Urinary bladder (tissue), 4 donors: ENCODE data around the gene TMLHE. TPM values are rescaled to one million over a fixed set of nuclear protein-coding genes. Genes with fewer than 3 reads are reported as not detected.
"Not testable (repeated sequence)": the region's sequence is repeated elsewhere in the genome, so short reads cannot be mapped to it uniquely, and the experiment has no call there.

Source experiments
- DNase-seq: peaks from one replicate; pipeline ENCODE4 v3.0.0-alpha.2; 2015; ENCODE audit errors: extremely low spot score
- H3K27ac ChIP-seq: one replicate; pipeline ENCODE4 v1.5.1; 2013; ENCODE audit warnings: low read depth, mild to moderate bottlenecking, moderate library complexity
- H3K36me3 ChIP-seq: one replicate; pipeline ENCODE4 v1.6.1; 2013; ENCODE audit warnings: mild to moderate bottlenecking, moderate library complexity; ENCODE audit not compliant: insufficient read depth
- H3K4me1 ChIP-seq: one replicate; pipeline ENCODE4 v1.6.1; 2013; ENCODE audit warnings: mild to moderate bottlenecking, moderate library complexity; ENCODE audit not compliant: insufficient read depth
- H3K4me3 ChIP-seq: one replicate; pipeline ENCODE4 v1.5.1; 2013; ENCODE audit warnings: low read depth, low read length
- WGBS: extraction: QIAGEN DNeasy Blood & Tissue Kit; methylation state at CpG from one replicate; pipeline ENCODE4 v1.1.7; 2013; 5-methylcytosine and 5-hydroxymethylcytosine counted together
- polyA plus RNA-seq: library from polyadenylated mRNA; stranded (reverse); fragments of 200-250 nt; gene quantifications from one replicate; pipeline ENCODE4 v1.2.3, GENCODE V29; 2013
- total RNA-seq: library from RNA; depleted of rRNA; stranded (reverse); fragments of >200 nt; gene quantifications from one replicate; pipeline ENCODE4 v1.2.3, GENCODE V29; 2014
- donor health status: healthy with polysubstance abuse.
- donor health status: healthy.

The TMLHE gene
- total and polyA plus RNA-seq, 2 donors: 12.5 to 28.1 TPM

- Histone ChIP-seq H3K27ac (no peak overlapping the region), H3K4me1 (no peaks in the 10 kb centered on the region), H3K36me3 (no peaks in the 10 kb centered on the region), H3K4me3 (no peak overlapping the region)
- DNase-seq: no peak
These were observed 20.4 kb downstream of the TMLHE start for GRCh38 chrX:155592331-155592730.

GRCh38 chrX:155577682-155578081 lies 35.1 kb downstream of the TMLHE start:
- WGBS: 94% methylated on average over 2 of the region's 2 CpGs

GRCh38 chrX:155563099-155563498 lies 49.7 kb downstream of the TMLHE start:
- DNase-seq: no peak
- WGBS: no CpG with 5 or more reads among the region's 1 CpG

More at GRCh38 chrX:155577682-155578081, 35.1 kb downstream of the TMLHE start:
- Histone ChIP-seq H3K27ac (no peak overlapping the region), H3K4me3 (no peak overlapping the region), H3K36me3 (no peaks in the 10 kb centered on the region), H3K4me1 (no peaks in the 10 kb centered on the region)
- no peak for DNase-seq

GRCh38 chrX:155544881-155545280 lies 67.9 kb downstream of the TMLHE start:
- WGBS: 47% methylated on average over 2 of the region's 2 CpGs
- no peaks in the 10 kb centered on the region for H3K4me1 ChIP-seq
- no peak overlapping the region for H3K27ac ChIP-seq
- peaks cover 1% of the 10 kb centered on the region for H3K36me3 ChIP-seq
- no peak for DNase-seq
- H3K4me3 ChIP-seq: no peak overlapping the region

More at GRCh38 chrX:155563099-155563498, 49.7 kb downstream of the TMLHE start:
- Histone ChIP-seq H3K36me3 (no peaks in the 10 kb centered on the region), H3K4me3 (no peak overlapping the region), H3K4me1 (no peaks in the 10 kb centered on the region), H3K27ac (no peak overlapping the region)

GRCh38 chrX:155535866-155536265 lies 76.9 kb downstream of the TMLHE start:
- H3K27ac ChIP-seq: no peak overlapping the region
- H3K4me3 ChIP-seq: no peak overlapping the region
- no peaks in the 10 kb centered on the region for H3K4me1 ChIP-seq

GRCh38 chrX:155534800-155535199 lies 78.0 kb downstream of the TMLHE start:
- Histone ChIP-seq H3K4me3 (no peak overlapping the region), H3K36me3 (no peaks in the 10 kb centered on the region), H3K4me1 (no peaks in the 10 kb centered on the region), H3K27ac (no peak overlapping the region)
- no peak for DNase-seq

More at GRCh38 chrX:155535866-155536265, 76.9 kb downstream of the TMLHE start:
- DNase-seq: no peak
- H3K36me3 ChIP-seq: no peaks in the 10 kb centered on the region
- 100% methylated on average over 1 of the region's 1 CpG for WGBS

GRCh38 chrX:155527023-155527422 lies 85.7 kb downstream of the TMLHE start:
- not testable (repeated sequence) for H3K36me3 ChIP-seq, H3K27ac ChIP-seq, H3K4me3 ChIP-seq, DNase-seq, H3K4me1 ChIP-seq
- WGBS: 99% methylated on average over 2 of the region's 2 CpGs

GRCh38 chrX:155514225-155514624 lies 98.5 kb downstream of the TMLHE start:
- peaks cover 1% of the 10 kb centered on the region for H3K36me3 ChIP-seq
- H3K4me1 ChIP-seq: no peaks in the 10 kb centered on the region
- DNase-seq: no peak
- no peak overlapping the region for H3K27ac ChIP-seq
- H3K4me3 ChIP-seq: no peak overlapping the region

GRCh38 chrX:155505296-155505695 lies 107.5 kb downstream of the TMLHE start:
- DNase-seq: no peak
- H3K27ac ChIP-seq: no peak overlapping the region
- H3K36me3 ChIP-seq: no peaks in the 10 kb centered on the region
- no peaks in the 10 kb centered on the region for H3K4me1 ChIP-seq
- H3K4me3 ChIP-seq: no peak overlapping the region

GRCh38 chrX:155495134-155495533 lies 117.6 kb downstream of the TMLHE start:
- H3K36me3 ChIP-seq, H3K4me3 ChIP-seq, H3K4me1 ChIP-seq, DNase-seq, H3K27ac ChIP-seq: not testable (repeated sequence)
- WGBS: no CpG with 5 or more reads among the region's 2 CpGs

GRCh38 chrX:155491421-155491820 lies 121.3 kb downstream of the TMLHE start:
- H3K36me3 ChIP-seq, H3K27ac ChIP-seq, DNase-seq, H3K4me3 ChIP-seq, H3K4me1 ChIP-seq: not testable (repeated sequence)
- WGBS: 50% methylated on average over 1 of the region's 3 CpGs

GRCh38 chrX:155477136-155477535 lies 135.6 kb downstream of the TMLHE start:
- not testable (repeated sequence) for H3K4me1 ChIP-seq, H3K36me3 ChIP-seq, DNase-seq, H3K27ac ChIP-seq, H3K4me3 ChIP-seq
- WGBS: no CpG with 5 or more reads among the region's 7 CpGs

GRCh38 chrX:155466269-155466938 lies 146.3 kb downstream of the TMLHE start:
- not testable (repeated sequence) for H3K36me3 ChIP-seq, H3K4me3 ChIP-seq, H3K27ac ChIP-seq, DNase-seq, H3K4me1 ChIP-seq
- no CpG with 5 or more reads among the region's 9 CpGs for WGBS

GRCh38 chrX:155460501-155460900 lies 152.3 kb downstream of the TMLHE start:
- H3K4me3 ChIP-seq, H3K27ac ChIP-seq, DNase-seq, H3K4me1 ChIP-seq, H3K36me3 ChIP-seq: not testable (repeated sequence)
- no CpG with 5 or more reads among the region's 8 CpGs for WGBS

- no CpG with 5 or more reads among the region's 51 CpGs for WGBS
These were observed 154.3 kb downstream of the TMLHE start, which contains the start of gene F8A3 for GRCh38 chrX:155458471-155458870. Gene F8A3, minus strand, starts transcription at chrX:155458620. Its CDS starts 20 bp downstream, at chrX:155458600.

More at GRCh38 chrX:155458471-155458870, 154.3 kb downstream of the TMLHE start, which contains the start of gene F8A3:
- not testable (repeated sequence) for H3K36me3 ChIP-seq, DNase-seq, H3K4me3 ChIP-seq, H3K4me1 ChIP-seq, H3K27ac ChIP-seq
